ENCODE measurements around the gene COA6. TPM values are rescaled to one million over a fixed set of nuclear protein-coding genes. Genes with fewer than 3 reads are reported as not detected.
"Not testable (repeated sequence)": the region's sequence is repeated elsewhere in the genome, so short reads cannot be mapped to it uniquely, and the experiment has no call there.

The COA6 gene
- total and polyA plus RNA-seq, 2 of the 8 experiments (the other 6 are each of a cell fraction or from before 2014, with no cell fraction given), result 22.9 to 44.9 TPM

DNA sequence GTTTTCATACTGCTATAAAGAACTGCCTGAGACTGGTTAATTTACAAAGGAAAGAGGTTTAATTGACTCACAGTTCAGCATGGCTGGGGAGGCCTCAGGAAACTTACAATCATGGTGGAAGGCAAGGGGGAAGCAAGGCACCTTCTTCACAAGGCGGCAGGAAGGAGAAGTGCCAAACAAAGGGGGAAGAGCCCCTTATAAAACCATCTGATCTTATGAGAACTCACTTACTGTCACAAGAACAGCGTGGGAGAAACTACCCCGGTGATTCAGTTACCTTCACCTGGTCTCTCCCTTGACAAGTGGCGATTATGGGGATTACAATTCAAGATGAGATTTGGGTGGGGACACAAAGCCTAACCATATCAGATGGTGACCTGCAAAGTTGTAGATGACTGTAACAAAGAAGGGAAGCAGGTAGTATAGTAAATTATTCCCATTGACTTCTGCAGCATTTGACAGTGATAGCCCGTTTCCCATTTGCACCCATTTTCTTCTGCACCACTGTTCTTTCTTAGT is 6.4 kb downstream of the COA6 start:
- H2BK20ac ChIP-seq (ENCODE audit: low read length); H2BK12ac ChIP-seq (ENCODE audit: low read depth, low read length); DNase-seq (ENCODE audit: low read depth in 1 of 2, low spot score in 2 of 2); H4K91ac ChIP-seq (replicated peaks; ENCODE audit: insufficient read length, low read length); H3K4me2 ChIP-seq (ENCODE audit: insufficient read depth in 1 of 2, low read depth in 2 of 2, low read length in 2 of 2); H2BK15ac ChIP-seq (ENCODE audit: low read length); H3K9ac ChIP-seq (replicated peaks in 1 of 4; ENCODE audit: extremely low read depth in 1 of 4, low read depth in 3 of 4, low read length in 3 of 4); H2BK5ac ChIP-seq (ENCODE audit: low read depth, low read length); H2AFZ ChIP-seq (ENCODE audit: low read length); H3K27me3 ChIP-seq (replicated peaks in 1 of 4; ENCODE audit: control insufficient read depth in 3 of 4, extremely low read depth in 1 of 4, insufficient read depth in 3 of 4, low read length in 3 of 4); H4K8ac ChIP-seq (ENCODE audit: extremely low read depth, insufficient read depth, low read length); H4K5ac ChIP-seq (ENCODE audit: insufficient read length, low read depth, low read length); H3K9me3 ChIP-seq (ENCODE audit: insufficient read depth in 2 of 2, low read depth in 1 of 2, low read length in 1 of 2); H4K20me1 ChIP-seq (replicated peaks in 1 of 2; ENCODE audit: control insufficient read depth in 1 of 2, insufficient read depth in 2 of 2, low read length in 2 of 2); H3K4ac ChIP-seq (replicated peaks; ENCODE audit: insufficient read length, low read depth, low read length); FAIRE-seq; H3K27ac ChIP-seq (ENCODE audit: low read depth, low read length); H3K79me1 ChIP-seq (ENCODE audit: low read depth, low read length); H3K4me3 ChIP-seq (ENCODE audit: extremely low read depth in 1 of 4, insufficient read depth in 2 of 4, low read depth in 3 of 4, low read length in 4 of 4); H2AK5ac ChIP-seq (ENCODE audit: low read depth, low read length); H3K79me2 ChIP-seq (ENCODE audit: control insufficient read depth in 1 of 2, insufficient read depth in 2 of 2, low read length in 2 of 2); H3K4me1 ChIP-seq (replicated peaks in 1 of 4; ENCODE audit: control insufficient read depth in 3 of 4, insufficient read depth in 4 of 4, low read length in 3 of 4); H3K23ac ChIP-seq (ENCODE audit: insufficient read length); POLR2A ChIA-PET (ENCODE audit: partially characterized antibody); H3K18ac ChIP-seq (ENCODE audit: extremely low read depth, low read length); H3K56ac ChIP-seq (replicated peaks; ENCODE audit: insufficient read length, low read depth, low read length); H3K23me2 ChIP-seq (ENCODE audit: low read depth, low read length); H2BK120ac ChIP-seq (replicated peaks; ENCODE audit: low read depth, low read length); H3K14ac ChIP-seq (ENCODE audit: insufficient read length): not testable (repeated sequence)
- 95% methylated on average over 5 of the region's 5 CpGs; no CpG with 5 or more reads in 1 of the 2 experiments for WGBS, 2 experiments (ENCODE audit: extremely low coverage in 1 of 2, insufficient coverage in 1 of 2, insufficient read length in 1 of 2, insufficient replicate concordance in 2 of 2, low coverage in 1 of 2, low lambda C conversion rate in 2 of 2, missing lambda C conversion rate in 1 of 2)
- H3K36me3 ChIP-seq (ENCODE audit: control insufficient read depth in 2 of 4, insufficient read depth in 4 of 4, low read length in 3 of 4), result peaks cover 6 to 41% (median 17%) of the 10 kb centered on the region in 4 experiments; a peak in 7 of 8 replicates
- CTCF ChIA-PET (ENCODE audit: partially characterized antibody), result interaction anchor here (1.2 kb wide), 1 partner anchor 70 kb away, joined by 3 read pairs; no protein-coding TSS in a partner anchor

All from H1 (cell line).